Measurements from ENCODE around the gene PWP1.

Gene PWP1

GRCh38 chr12:107749083-107749482, 63.5 kb downstream of the PWP1 start:
- TF ChIP-seq FOXP2 (optimal IDR thresholded peaks at IDR 0.05; ENCODE audit: borderline replicate concordance, extremely low read depth, extremely low read length, insufficient read depth) (no peak), TAF1 (IDR thresholded peaks at IDR 0.05; ENCODE audit: borderline replicate concordance, insufficient read depth, low read length) (no peak), POLR2AphosphoS5 (IDR thresholded peaks at IDR 0.05; ENCODE audit: low read depth, low read length) (no peak), SIN3A (IDR thresholded peaks at IDR 0.05; ENCODE audit: borderline replicate concordance, insufficient read depth, low read length) (no peak), REST (IDR thresholded peaks at IDR 0.05; ENCODE audit: insufficient read depth in 1 of 2, low read depth in 2 of 2, low read length in 2 of 2) (no peak)

GRCh38 chr12:107759410-107759809, 73.8 kb downstream of the PWP1 start:
- TF ChIP-seq SIN3A (IDR thresholded peaks at IDR 0.05; ENCODE audit: borderline replicate concordance, insufficient read depth, low read length) (no peak), REST (IDR thresholded peaks at IDR 0.05; ENCODE audit: insufficient read depth in 1 of 2, low read depth in 2 of 2, low read length in 2 of 2) (no peak), FOXP2 (optimal IDR thresholded peaks at IDR 0.05; ENCODE audit: borderline replicate concordance, extremely low read depth, extremely low read length, insufficient read depth) (no peak), TAF1 (IDR thresholded peaks at IDR 0.05; ENCODE audit: borderline replicate concordance, insufficient read depth, low read length) (no peak), POLR2AphosphoS5 (IDR thresholded peaks at IDR 0.05; ENCODE audit: low read depth, low read length) (no peak)

- no peak for TF ChIP-seq TAF1 (IDR thresholded peaks at IDR 0.05; ENCODE audit: borderline replicate concordance, insufficient read depth, low read length)
- no peak for TF ChIP-seq SIN3A (IDR thresholded peaks at IDR 0.05; ENCODE audit: borderline replicate concordance, insufficient read depth, low read length)
- TF ChIP-seq REST (IDR thresholded peaks at IDR 0.05; ENCODE audit: insufficient read depth in 1 of 2, low read depth in 2 of 2, low read length in 2 of 2), result no peak
- no peak for TF ChIP-seq POLR2AphosphoS5 (IDR thresholded peaks at IDR 0.05; ENCODE audit: low read depth, low read length)
- no peak for TF ChIP-seq FOXP2 (optimal IDR thresholded peaks at IDR 0.05; ENCODE audit: borderline replicate concordance, extremely low read depth, extremely low read length, insufficient read depth)
Observed at GRCh38 chr12:107760207-107760808, 74.7 kb downstream of the PWP1 start.

GRCh38 chr12:107760809-107761501, 75.4 kb downstream of the PWP1 start, which contains the start of gene PRDM4:
Gene PRDM4 (minus strand): TSS chr12:107761137. CDS start chr12:107760515, 622 bp downstream.
- TF ChIP-seq TAF1 (IDR thresholded peaks at IDR 0.05; ENCODE audit: borderline replicate concordance, insufficient read depth, low read length) (no peak), SIN3A (IDR thresholded peaks at IDR 0.05; ENCODE audit: borderline replicate concordance, insufficient read depth, low read length) (peak; percentile 29; the same call in 1 of the 2 replicates), FOXP2 (optimal IDR thresholded peaks at IDR 0.05; ENCODE audit: borderline replicate concordance, extremely low read depth, extremely low read length, insufficient read depth) (peak; percentile 23), POLR2AphosphoS5 (IDR thresholded peaks at IDR 0.05; ENCODE audit: low read depth, low read length) (peak; percentile 71; the same call in 1 of the 2 replicates)

GRCh38 chr12:107761502-107761904, 75.9 kb downstream of the PWP1 start:
- TF ChIP-seq POLR2AphosphoS5 (IDR thresholded peaks at IDR 0.05; ENCODE audit: low read depth, low read length), result no peak

Measured in PFSK-1 (cell line).